Activated CD4-positive, alpha-beta T cell treated with anti-CD3 and anti-CD28 coated beads for 24 hours (primary cell): Measurements from ENCODE around the gene CCDC177.
A peak's percentile ranks its signal among the peaks of the same experiment; 100 is the strongest.

Source experiments
- DNase-seq, 2 donors: peaks; one replicate each; pipeline ENCODE4 v3.0.0-alpha.2; 2020; ENCODE audit warnings: low read depth in 2 of 2

CCDC177 gene

GRCh38 chr14:69574263-69574953 is at the start of gene CCDC177:
TSS of gene CCDC177 (minus strand) at chr14:69574871. CDS start at chr14:69573622, 1,249 bp downstream.
- peak; percentile 70 to 74 for DNase-seq

- no peak for DNase-seq
These were observed 49.5 kb upstream of the CCDC177 start for GRCh38 chr14:69624136-69624535.

GRCh38 chr14:69620981-69621380 is 46.3 kb upstream of the CCDC177 start:
- DNase-seq = no peak

GRCh38 chr14:69620211-69620611 is 45.5 kb upstream of the CCDC177 start:
- DNase-seq = no peak

GRCh38 chr14:69619012-69619411 is 44.3 kb upstream of the CCDC177 start:
- no peak for DNase-seq

- DNase-seq = no peak
These were observed 43.1 kb upstream of the CCDC177 start for GRCh38 chr14:69617796-69618195.

- no peak for DNase-seq
These were observed 41.7 kb upstream of the CCDC177 start for GRCh38 chr14:69616408-69616773.

GRCh38 chr14:69615496-69616407 is 41.1 kb upstream of the CCDC177 start:
- no peak for DNase-seq

- no peak for DNase-seq
These were observed 40.4 kb upstream of the CCDC177 start for GRCh38 chr14:69615121-69615495.

- DNase-seq = no peak
These were observed 39.9 kb upstream of the CCDC177 start for GRCh38 chr14:69614592-69614991.

GRCh38 chr14:69613312-69614073 is 38.8 kb upstream of the CCDC177 start:
- DNase-seq = no peak

GRCh38 chr14:69612783-69613130 is 38.1 kb upstream of the CCDC177 start:
- DNase-seq = no peak

GRCh38 chr14:69612014-69612782 is 37.5 kb upstream of the CCDC177 start:
- DNase-seq = no peak

- DNase-seq = peak; percentile 79 to 86
These were observed 36.7 kb upstream of the CCDC177 start, which contains the start of gene SUSD6 for GRCh38 chr14:69611172-69612013. TSS of gene SUSD6 (plus strand) at chr14:69611596. CDS start at chr14:69658593, 46,997 bp downstream.

- no peak for DNase-seq
These were observed 36.2 kb upstream of the CCDC177 start for GRCh38 chr14:69610874-69611171.

GRCh38 chr14:69610020-69610873 is 35.6 kb upstream of the CCDC177 start:
- DNase-seq = no peak

GRCh38 chr14:69606258-69607184 is 31.9 kb upstream of the CCDC177 start:
- DNase-seq = no peak

- no peak for DNase-seq
These were observed 31.1 kb upstream of the CCDC177 start for GRCh38 chr14:69605738-69606137.
